ENCODE results near the gene ACSF3.

The ACSF3 gene

GRCh38 chr16:89187032-89187769 lies 93.5 kb downstream of the ACSF3 start (continued):
- no peak for TF ChIP-seq KLF17 (tag by site-specific recombination; IDR thresholded peaks at IDR 0.05)
- 0 out of 2 replicates have a peak, but pooled peaks have one; percentile 25 for TF ChIP-seq ZNF600 (tag by site-specific recombination; IDR thresholded peaks at IDR 0.05)
- TF ChIP-seq ZNF148 (tag by site-specific recombination; IDR thresholded peaks at IDR 0.05; ENCODE audit: borderline replicate concordance): no peak
- TF ChIP-seq ZNF555 (tag by site-specific recombination; conservative IDR thresholded peaks at IDR 0.05): no peak
- TF ChIP-seq SP7 (tag by site-specific recombination; IDR thresholded peaks at IDR 0.05): no peak
- no peak for TF ChIP-seq ZNF48 (tag by site-specific recombination; IDR thresholded peaks at IDR 0.05)
- TF ChIP-seq ZNF223 (tag by site-specific recombination; IDR thresholded peaks at IDR 0.05): no peak
- TF ChIP-seq BCL11A (tag by site-specific recombination; IDR thresholded peaks at IDR 0.05; ENCODE audit: low read depth): 0 out of 2 replicates have a peak, but pooled peaks have one; percentile 26
- TF ChIP-seq SETDB1 (IDR thresholded peaks at IDR 0.05; ENCODE audit: insufficient read length, low read length): no peak
- TF ChIP-seq ZFP37 (tag by site-specific recombination; IDR thresholded peaks at IDR 0.05): no peak
- TF ChIP-seq ZNF140 (tag by site-specific recombination; IDR thresholded peaks at IDR 0.05): no peak
- TF ChIP-seq SALL2 (tag by site-specific recombination; IDR thresholded peaks at IDR 0.05; ENCODE audit: borderline replicate concordance): no peak
- TF ChIP-seq ZNF112 (tag by site-specific recombination; IDR thresholded peaks at IDR 0.05): no peak
- 0 out of 2 replicates have a peak, but pooled peaks have one; percentile 12 for TF ChIP-seq EGR2 (tag by site-specific recombination; IDR thresholded peaks at IDR 0.05; ENCODE audit: low read depth)
- no peak for TF ChIP-seq KLF9 (tag by site-specific recombination; IDR thresholded peaks at IDR 0.05; ENCODE audit: low read depth)
- no peak for TF ChIP-seq HOXD13 (CRISPR knock-in tag; IDR thresholded peaks at IDR 0.05; ENCODE audit: borderline replicate concordance)
- TF ChIP-seq ZSCAN18 (tag by site-specific recombination; IDR thresholded peaks at IDR 0.05): no peak
- TF ChIP-seq ZNF404 (tag by site-specific recombination; IDR thresholded peaks at IDR 0.05): no peak
- no peak for TF ChIP-seq ZNF175 (tag by site-specific recombination; IDR thresholded peaks at IDR 0.05)
- TF ChIP-seq ZNF626 (tag by site-specific recombination; IDR thresholded peaks at IDR 0.05): no peak
- TF ChIP-seq ZNF645 (tag by site-specific recombination; IDR thresholded peaks at IDR 0.05): no peak
- no peak for TF ChIP-seq ZEB2 (tag by site-specific recombination; IDR thresholded peaks at IDR 0.05)
- TF ChIP-seq, protein P1, sequence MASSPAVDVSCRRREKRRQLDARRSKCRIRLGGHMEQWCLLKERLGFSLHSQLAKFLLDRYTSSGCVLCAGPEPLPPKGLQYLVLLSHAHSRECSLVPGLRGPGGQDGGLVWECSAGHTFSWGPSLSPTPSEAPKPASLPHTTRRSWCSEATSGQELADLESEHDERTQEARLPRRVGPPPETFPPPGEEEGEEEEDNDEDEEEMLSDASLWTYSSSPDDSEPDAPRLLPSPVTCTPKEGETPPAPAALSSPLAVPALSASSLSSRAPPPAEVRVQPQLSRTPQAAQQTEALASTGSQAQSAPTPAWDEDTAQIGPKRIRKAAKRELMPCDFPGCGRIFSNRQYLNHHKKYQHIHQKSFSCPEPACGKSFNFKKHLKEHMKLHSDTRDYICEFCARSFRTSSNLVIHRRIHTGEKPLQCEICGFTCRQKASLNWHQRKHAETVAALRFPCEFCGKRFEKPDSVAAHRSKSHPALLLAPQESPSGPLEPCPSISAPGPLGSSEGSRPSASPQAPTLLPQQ (tag by site-specific recombination; IDR thresholded peaks at IDR 0.05): no peak
- TF ChIP-seq, protein P2, sequence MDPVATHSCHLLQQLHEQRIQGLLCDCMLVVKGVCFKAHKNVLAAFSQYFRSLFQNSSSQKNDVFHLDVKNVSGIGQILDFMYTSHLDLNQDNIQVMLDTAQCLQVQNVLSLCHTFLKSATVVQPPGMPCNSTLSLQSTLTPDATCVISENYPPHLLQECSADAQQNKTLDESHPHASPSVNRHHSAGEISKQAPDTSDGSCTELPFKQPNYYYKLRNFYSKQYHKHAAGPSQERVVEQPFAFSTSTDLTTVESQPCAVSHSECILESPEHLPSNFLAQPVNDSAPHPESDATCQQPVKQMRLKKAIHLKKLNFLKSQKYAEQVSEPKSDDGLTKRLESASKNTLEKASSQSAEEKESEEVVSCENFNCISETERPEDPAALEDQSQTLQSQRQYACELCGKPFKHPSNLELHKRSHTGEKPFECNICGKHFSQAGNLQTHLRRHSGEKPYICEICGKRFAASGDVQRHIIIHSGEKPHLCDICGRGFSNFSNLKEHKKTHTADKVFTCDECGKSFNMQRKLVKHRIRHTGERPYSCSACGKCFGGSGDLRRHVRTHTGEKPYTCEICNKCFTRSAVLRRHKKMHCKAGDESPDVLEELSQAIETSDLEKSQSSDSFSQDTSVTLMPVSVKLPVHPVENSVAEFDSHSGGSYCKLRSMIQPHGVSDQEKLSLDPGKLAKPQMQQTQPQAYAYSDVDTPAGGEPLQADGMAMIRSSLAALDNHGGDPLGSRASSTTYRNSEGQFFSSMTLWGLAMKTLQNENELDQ (tag by site-specific recombination; IDR thresholded peaks at IDR 0.05; ENCODE audit: low read depth): no peak
- TF ChIP-seq GLI4 (tag by site-specific recombination; IDR thresholded peaks at IDR 0.05): no peak
- TF ChIP-seq KLF10 (tag by site-specific recombination; IDR thresholded peaks at IDR 0.05): no peak
- no peak for TF ChIP-seq GLIS1 (tag by site-specific recombination; IDR thresholded peaks at IDR 0.05)
- peak; percentile 57; the same call in 1 of the 2 replicates for TF ChIP-seq ZBTB48 (tag by site-specific recombination; IDR thresholded peaks at IDR 0.05)
- TF ChIP-seq SP2 (tag by site-specific recombination; IDR thresholded peaks at IDR 0.05): peak; percentile 30; the same call in 1 of the 2 replicates
